Neural progenitor cell (in vitro differentiated cells): ENCODE data around the gene PRL. TPM values are rescaled to one million over a fixed set of nuclear protein-coding genes. Genes with fewer than 3 reads are reported as not detected.
A peak's percentile ranks its signal among the peaks of the same experiment; 100 is the strongest.

Experiments
- DNase-seq: peaks from one replicate; pipeline ENCODE4 v3.0.0-alpha.2; 2016; ENCODE audit warnings: low spot score
- H2AFZ ChIP-seq: fragments of 200-600 bp; sonication (generic); replicated peaks from 2 replicates; pipeline ENCODE4 v1.6.1; 2016; ENCODE audit warnings: antibody characterized with exemption
- H3F3A ChIP-seq: fragments of 200-600 bp; sonication (generic); 2 replicates; pipeline ENCODE4 v1.6.1; 2016; ENCODE audit warnings: antibody characterized with exemption, low read depth
- H3K27ac ChIP-seq: fragments of 200-600 bp; sonication (generic); 2 replicates; pipeline ENCODE4 v1.5.1; 2016; ENCODE audit warnings: mild to moderate bottlenecking
- H3K27me3 ChIP-seq: fragments of 200-600 bp; sonication (generic); 2 replicates; pipeline ENCODE4 v1.6.1; 2016; ENCODE audit warnings: mild to moderate bottlenecking, moderate library complexity
- H3K36me3 ChIP-seq: fragments of 200-600 bp; sonication (generic); 2 replicates; pipeline ENCODE4 v1.5.1; 2016
- H3K4me1 ChIP-seq: fragments of 200-600 bp; sonication (generic); 2 replicates; pipeline ENCODE4 v1.6.1; 2016; ENCODE audit warnings: mixed run types
- H3K4me2 ChIP-seq: fragments of 200-600 bp; sonication (generic); 2 replicates; pipeline ENCODE4 v1.6.1; 2016
- H3K4me3 ChIP-seq: fragments of 200-600 bp; sonication (generic); 2 replicates; pipeline ENCODE4 v1.5.1; 2016
- H3K79me2 ChIP-seq: fragments of 200-600 bp; sonication (generic); 2 replicates; pipeline ENCODE4 v1.6.1; 2016; ENCODE audit warnings: low read depth
- H3K9ac ChIP-seq: fragments of 200-600 bp; sonication (generic); 2 replicates; pipeline ENCODE4 v1.6.1; 2016
- H3K9me3 ChIP-seq: fragments of 200-600 bp; sonication (generic); 2 replicates; pipeline ENCODE4 v1.5.1; 2016; ENCODE audit warnings: low read depth
- H4K20me1 ChIP-seq: fragments of 200-600 bp; sonication (generic); 2 replicates; pipeline ENCODE4 v1.6.1; 2016; ENCODE audit warnings: low read depth
- H3K27ac Mint-ChIP-seq: 3 replicates; pipeline ENCODE4 v1.8.0; 2021; ENCODE audit warnings: mixed read lengths
- H3K27me3 Mint-ChIP-seq: 2 replicates; pipeline ENCODE4 v1.8.0; 2022; ENCODE audit warnings: low read depth, mild to moderate bottlenecking, inconsistent platforms, moderate library complexity, mixed read lengths; ENCODE audit not compliant: insufficient read depth
- H3K36me3 Mint-ChIP-seq: 3 replicates; pipeline ENCODE4 v1.8.0; 2021; ENCODE audit warnings: mixed read lengths
- H3K4me1 Mint-ChIP-seq: 3 replicates; pipeline ENCODE4 v1.8.0; 2021; ENCODE audit warnings: mixed read lengths
- H3K4me3 Mint-ChIP-seq: 3 replicates; pipeline ENCODE4 v1.8.0; 2021; ENCODE audit warnings: mild to moderate bottlenecking, moderate library complexity, mixed read lengths
- H3K9me3 Mint-ChIP-seq: 3 replicates; pipeline ENCODE4 v1.8.0; 2020; ENCODE audit warnings: mixed read lengths
- CTCF ChIP-seq: fragments of 200-600 bp; sonication (generic); IDR thresholded peaks from 2 replicates; pipeline ENCODE4 v1.5.1; 2017; ENCODE audit warnings: antibody characterized with exemption, mild to moderate bottlenecking
- EZH2 ChIP-seq: fragments of 200-600 bp; sonication (generic); IDR thresholded peaks from 2 replicates; pipeline ENCODE4 v1.6.1; 2017; ENCODE audit warnings: antibody characterized with exemption, mild to moderate bottlenecking, moderate library complexity
- EZH2phosphoT487 ChIP-seq: fragments of 200-600 bp; sonication (generic); IDR thresholded peaks from 2 replicates; pipeline ENCODE4 v1.6.1; 2017; ENCODE audit warnings: antibody characterized with exemption
- total RNA-seq: library from RNA; depleted of rRNA; stranded (reverse); fragments of >200 nt; gene quantifications from 2 replicates; pipeline ENCODE4 v1.2.3, GENCODE V29; 2015; ENCODE audit warnings: low replicate concordance

PRL gene
- total RNA-seq = not detected in 2 replicates

DNA sequence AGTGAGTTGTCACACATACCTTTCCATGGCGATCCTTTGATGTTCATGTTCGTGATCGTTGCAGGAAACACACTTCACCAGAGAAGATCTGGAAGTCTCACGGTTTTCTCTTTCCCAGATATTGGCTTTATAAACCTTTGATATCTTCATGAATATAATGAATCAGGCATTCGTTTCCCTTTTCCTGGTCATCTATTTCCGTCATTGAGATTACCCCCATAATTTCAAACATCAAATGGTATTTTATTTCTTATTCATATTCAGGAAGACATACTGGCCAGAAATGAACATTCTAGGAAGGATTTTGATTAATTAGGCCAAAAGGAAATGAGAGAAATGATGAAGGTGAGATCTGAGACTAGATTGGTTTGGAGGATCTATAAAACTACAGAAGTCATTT, at the start of gene PRL:
Gene PRL, minus strand, starts transcription at position 101 of the 400 bp plus-strand sequence. Its CDS starts 54 bp downstream, at position 47.
- peaks cover 3% of the 10 kb centered on the region for H3K36me3 Mint-ChIP-seq
- no peak within 1 kb of the TSS for H3K27ac ChIP-seq
- no peak within 1 kb of the TSS for H3K4me3 Mint-ChIP-seq
- H2AFZ ChIP-seq = no peak within 1 kb of the TSS
- H3K4me3 ChIP-seq = no peak within 1 kb of the TSS
- H3K36me3 ChIP-seq = no peaks in the 10 kb centered on the region
- H3K4me1 Mint-ChIP-seq = peaks cover 3% of the 10 kb centered on the region
- TF ChIP-seq EZH2 (no peak), CTCF (no peak), EZH2phosphoT487 (no peak)
- no peaks in the 10 kb centered on the region for H4K20me1 ChIP-seq
- no peak within 1 kb of the TSS for H3K9ac ChIP-seq
- no peaks in the 10 kb centered on the region for H3K79me2 ChIP-seq
- H3K9me3 ChIP-seq = no peaks in the 10 kb centered on the region
- H3K4me1 ChIP-seq = no peaks in the 10 kb centered on the region
- no peaks in the 10 kb centered on the region for H3K27me3 Mint-ChIP-seq
- no peaks in the 10 kb centered on the region for H3F3A ChIP-seq
- no peaks in the 10 kb centered on the region for H3K9me3 Mint-ChIP-seq
- no peaks in the 10 kb centered on the region for H3K27me3 ChIP-seq
- DNase-seq = no peak
- no peak within 1 kb of the TSS for H3K27ac Mint-ChIP-seq
- H3K4me2 ChIP-seq = no peak within 1 kb of the TSS

GRCh38 chr6:22343864-22344263, 47.0 kb upstream of the PRL start:
- no peaks in the 10 kb centered on the region for H3K9me3 ChIP-seq
- no peak for DNase-seq
- no peak overlapping the region for H3K4me3 Mint-ChIP-seq
- H3K4me3 ChIP-seq = no peak overlapping the region
- TF ChIP-seq EZH2phosphoT487 (no peak), CTCF (peak; percentile 33), EZH2 (no peak)
- no peak overlapping the region for H3K27ac Mint-ChIP-seq
- no peak overlapping the region for H3K9ac ChIP-seq
- H2AFZ ChIP-seq = no peak overlapping the region
- peaks cover 3% of the 10 kb centered on the region for H3K9me3 Mint-ChIP-seq
- H4K20me1 ChIP-seq = no peaks in the 10 kb centered on the region
- no peaks in the 10 kb centered on the region for H3K36me3 Mint-ChIP-seq
- no peaks in the 10 kb centered on the region for H3K36me3 ChIP-seq
- no peaks in the 10 kb centered on the region for H3K79me2 ChIP-seq
- no peaks in the 10 kb centered on the region for H3K4me1 ChIP-seq
- no peak overlapping the region for H3K4me2 ChIP-seq
- H3K27me3 Mint-ChIP-seq = no peaks in the 10 kb centered on the region
- H3K27ac ChIP-seq = no peak overlapping the region
- no peaks in the 10 kb centered on the region for H3K4me1 Mint-ChIP-seq
- no peaks in the 10 kb centered on the region for H3K27me3 ChIP-seq
- H3F3A ChIP-seq = no peaks in the 10 kb centered on the region

DNA sequence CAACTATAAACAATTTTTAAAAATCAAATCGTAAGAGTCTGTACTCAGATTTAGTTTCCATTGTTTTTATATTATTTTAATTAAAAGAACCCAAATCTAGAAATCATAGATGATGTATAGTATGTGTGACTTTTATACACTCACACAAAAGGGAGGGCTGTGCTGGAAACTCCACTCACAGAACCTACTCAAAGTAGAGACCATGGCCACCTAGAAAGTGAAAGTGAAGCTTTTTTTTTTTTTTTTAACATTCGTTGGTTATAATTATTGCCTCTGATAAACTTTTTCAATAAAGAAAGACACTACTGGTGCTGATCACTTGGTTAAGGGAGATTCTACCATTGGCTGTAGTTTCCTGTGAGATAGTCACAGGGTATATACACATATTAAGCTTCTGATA, 37.9 kb upstream of the PRL start:
- H3K4me3 ChIP-seq = no peak overlapping the region
- H3K9me3 ChIP-seq = no peaks in the 10 kb centered on the region
- no peaks in the 10 kb centered on the region for H4K20me1 ChIP-seq
- peaks cover 5% of the 10 kb centered on the region for H3K9me3 Mint-ChIP-seq
- H3K27ac Mint-ChIP-seq = no peak overlapping the region
- no peaks in the 10 kb centered on the region for H3K4me1 ChIP-seq
- no peak overlapping the region for H2AFZ ChIP-seq
- H3K27ac ChIP-seq = no peak overlapping the region
- H3K4me2 ChIP-seq = no peak overlapping the region
- no peaks in the 10 kb centered on the region for H3K4me1 Mint-ChIP-seq
- H3K36me3 Mint-ChIP-seq = no peaks in the 10 kb centered on the region
- H3K27me3 Mint-ChIP-seq = peaks cover 2% of the 10 kb centered on the region
- no peaks in the 10 kb centered on the region for H3F3A ChIP-seq
- H3K9ac ChIP-seq = no peak overlapping the region
- H3K79me2 ChIP-seq = no peaks in the 10 kb centered on the region
- no peaks in the 10 kb centered on the region for H3K27me3 ChIP-seq
- DNase-seq = no peak
- no peak overlapping the region for H3K4me3 Mint-ChIP-seq
- H3K36me3 ChIP-seq = no peaks in the 10 kb centered on the region
- TF ChIP-seq EZH2phosphoT487 (no peak), CTCF (no peak), EZH2 (no peak)
